SK-N-SH (cell line): ENCODE data around the gene DNAJB4. TPM values are rescaled to one million over a fixed set of nuclear protein-coding genes. Genes with fewer than 3 reads are reported as not detected.
"Not testable (repeated sequence)": the region's sequence is repeated elsewhere in the genome, so short reads cannot be mapped to it uniquely, and the experiment has no call there.

Experiments used
- CTCF ChIA-PET: fragments of 300-600, 350-600 bp; formaldehyde crosslinking; extraction: SDS; loops from one replicate; lab custom pipeline; 2021; lab: Yijun Ruan, JAX
- POLR2A ChIA-PET: fragments of 350-600 bp; sonication (Branson Sonifier 250); formaldehyde crosslinking; extraction: SDS; loops from one replicate; lab custom pipeline; 2020; ENCODE audit warnings: antibody characterized with exemption, inconsistent platforms; lab: Yijun Ruan, JAX
- DNase-seq: peaks from one replicate; pipeline ENCODE4 v3.0.0; 2012
- H2AFZ ChIP-seq: fragments of 200-600 bp; sonication (generic); 2 replicates; pipeline ENCODE4 v1.8.1; 2016; ENCODE audit warnings: antibody characterized with exemption, mild to moderate bottlenecking, low read depth
- H3F3A ChIP-seq: fragments of 200-600 bp; sonication (generic); replicated peaks from 2 replicates; pipeline ENCODE3; 2016; ENCODE audit warnings: antibody characterized with exemption, mild to moderate bottlenecking; ENCODE audit not compliant: insufficient read depth
- H3K27ac ChIP-seq, 2 experiments: fragments of 200-500 bp in 1 of 2; fragments of 200-600 bp in 1 of 2; sonication (Bioruptor generic) in 1 of 2; sonication (generic), shearing (Covaris generic) in 1 of 2; 2 replicates each; pipeline versions ENCODE4 v1.5.1 to v1.6.1; 2014 to 2016; ENCODE audit warnings: low read depth in 2 of 2, inconsistent platforms in 1 of 2, low read length in 1 of 2, mild to moderate bottlenecking in 1 of 2, mixed read lengths in 1 of 2
- H3K27me3 ChIP-seq: fragments of 200-600 bp; sonication (generic), shearing (Covaris generic); 2 replicates; pipeline ENCODE4 v1.6.1; 2016; ENCODE audit warnings: mixed run types; ENCODE audit not compliant: insufficient read depth
- H3K36me3 ChIP-seq, 2 experiments: fragments of 200-500 bp in 1 of 2; fragments of 200-600 bp in 1 of 2; sonication (Bioruptor generic) in 1 of 2; sonication (generic) in 1 of 2; replicated peaks in 1 of 2; 2 replicates each; pipeline versions ENCODE3 to v1.5.1; 2014 to 2016; ENCODE audit warnings: low read length in 1 of 2, mild to moderate bottlenecking in 1 of 2; ENCODE audit not compliant: insufficient read depth in 2 of 2, control insufficient read depth in 1 of 2
- H3K4me1 ChIP-seq, 2 experiments: fragments of 200-500 bp in 1 of 2; fragments of 200-600 bp in 1 of 2; sonication (Bioruptor generic) in 1 of 2; sonication (generic), shearing (Covaris generic) in 1 of 2; 2 replicates each; pipeline versions ENCODE4 v1.5.1 to v1.6.1; 2014 to 2016; ENCODE audit warnings: low read depth in 1 of 2, low read length in 1 of 2, mixed run types in 1 of 2; ENCODE audit not compliant: insufficient read depth in 2 of 2, control insufficient read depth in 1 of 2
- H3K4me2 ChIP-seq: fragments of 200-600 bp; sonication (generic), shearing (Covaris generic); 2 replicates; pipeline ENCODE4 v1.6.1; 2017; ENCODE audit warnings: mixed run types
- H3K4me3 ChIP-seq, 2 experiments: fragments of 200-500 bp in 1 of 2; fragments of 200-600 bp in 1 of 2; sonication (Bioruptor generic) in 1 of 2; sonication (generic), shearing (Covaris generic) in 1 of 2; 2 replicates each; pipeline versions ENCODE4 v1.5.1 to v1.8.1; 2014 to 2016; ENCODE audit warnings: low read depth in 2 of 2, inconsistent platforms in 1 of 2, low read length in 1 of 2, mild to moderate bottlenecking in 1 of 2, mixed read lengths in 1 of 2, moderate library complexity in 1 of 2
- H3K79me2 ChIP-seq: fragments of 200-600 bp; sonication (generic); 2 replicates; pipeline ENCODE4 v1.8.1; 2017; ENCODE audit warnings: mild to moderate bottlenecking; ENCODE audit not compliant: insufficient read depth
- H3K9ac ChIP-seq: fragments of 200-600 bp; sonication (generic); 2 replicates; pipeline ENCODE4 v1.6.1; 2017; ENCODE audit warnings: mixed run types
- H3K9me2 ChIP-seq: fragments of 200-600 bp; sonication (generic); 2 replicates; pipeline ENCODE4 v1.6.1; 2017; ENCODE audit warnings: mixed run types
- H3K9me3 ChIP-seq: fragments of 200-600 bp; sonication (generic); 2 replicates; pipeline ENCODE4 v1.6.1; 2017; ENCODE audit warnings: mixed run types, mild to moderate bottlenecking, moderate library complexity
- H4K20me1 ChIP-seq: fragments of 200-600 bp; sonication (generic); 2 replicates; pipeline ENCODE4 v1.6.1; 2017; ENCODE audit warnings: mild to moderate bottlenecking, mixed run types; ENCODE audit not compliant: insufficient read depth
- CHD2 ChIP-seq: fragments of 150-350 bp; IDR thresholded peaks from 2 replicates; pipeline ENCODE4 v1.6.1; 2018; ENCODE audit warnings: low read length; ENCODE audit not compliant: partially characterized antibody
- CTCF ChIP-seq: fragments of 200-600 bp; sonication (generic); IDR thresholded peaks from 2 replicates; pipeline ENCODE4 v1.6.1; 2017; ENCODE audit warnings: antibody characterized with exemption, mild to moderate bottlenecking, moderate library complexity
- ELF1 ChIP-seq: IDR thresholded peaks from 2 replicates; pipeline ENCODE4 v1.4.0; 2012
- FOXJ3 ChIP-seq: sonication (generic); formaldehyde crosslinking; IDR thresholded peaks from 2 replicates; pipeline ENCODE4 v1.5.1; 2020; ENCODE audit warnings: mild to moderate bottlenecking, missing genetic modification reagents
- FOXM1 ChIP-seq: IDR thresholded peaks from 2 replicates; pipeline ENCODE4 v1.4.0; 2012; ENCODE audit warnings: low read depth, mild to moderate bottlenecking
- IRF3 ChIP-seq: fragments of 150-350 bp; IDR thresholded peaks from 2 replicates; pipeline ENCODE4 v1.6.1; 2016; ENCODE audit warnings: mild to moderate bottlenecking, low read depth, low read length
- PBX3 ChIP-seq: IDR thresholded peaks from 2 replicates; pipeline ENCODE4; 2012
- REST ChIP-seq: IDR thresholded peaks from 2 replicates; pipeline ENCODE4 v1.6.1; 2012; ENCODE audit warnings: mild to moderate bottlenecking, low read depth, low read length, moderate library complexity
- RFX5 ChIP-seq: IDR thresholded peaks from 2 replicates; pipeline ENCODE4 v1.6.1; 2012; ENCODE audit warnings: mild to moderate bottlenecking, improper control_type of control experiment, low read length
- RXRA ChIP-seq: IDR thresholded peaks from 2 replicates; pipeline ENCODE4 v1.4.0; 2012; ENCODE audit warnings: low read depth, mild to moderate bottlenecking, borderline replicate concordance
- TAF1 ChIP-seq: IDR thresholded peaks from 2 replicates; pipeline ENCODE4 v1.6.1; 2012; ENCODE audit warnings: low read depth, mild to moderate bottlenecking, low read length, moderate library complexity, borderline replicate concordance
- USF1 ChIP-seq: IDR thresholded peaks from 2 replicates; pipeline ENCODE4 v1.4.0; 2012; ENCODE audit warnings: low read depth, borderline replicate concordance
- YY1 ChIP-seq: IDR thresholded peaks from 2 replicates; pipeline ENCODE4 v1.4.0; 2012; ENCODE audit warnings: low read depth, mild to moderate bottlenecking
- WGBS: methylation state at CpG from one replicate; pipeline ENCODE4 v1.1.6; 2017; ENCODE audit warnings: low lambda C conversion rate; 5-methylcytosine and 5-hydroxymethylcytosine counted together
- polyA plus RNA-seq, 3 experiments: library from polyadenylated mRNA; depleted of rRNA; stranded (reverse); fragments of >200 nt; gene quantifications; 2 replicates each; pipeline ENCODE4 v1.2.3, GENCODE V29; 2012
- TF ChIP-seq, protein P1 (sequence below): IDR thresholded peaks from 2 replicates; pipeline ENCODE4 v1.4.0; 2012; ENCODE audit warnings: low read depth

Gene DNAJB4
- polyA plus RNA-seq, 1 of the 3 experiments (the other 2 are of a cell fraction): 13.5 TPM

DNA sequence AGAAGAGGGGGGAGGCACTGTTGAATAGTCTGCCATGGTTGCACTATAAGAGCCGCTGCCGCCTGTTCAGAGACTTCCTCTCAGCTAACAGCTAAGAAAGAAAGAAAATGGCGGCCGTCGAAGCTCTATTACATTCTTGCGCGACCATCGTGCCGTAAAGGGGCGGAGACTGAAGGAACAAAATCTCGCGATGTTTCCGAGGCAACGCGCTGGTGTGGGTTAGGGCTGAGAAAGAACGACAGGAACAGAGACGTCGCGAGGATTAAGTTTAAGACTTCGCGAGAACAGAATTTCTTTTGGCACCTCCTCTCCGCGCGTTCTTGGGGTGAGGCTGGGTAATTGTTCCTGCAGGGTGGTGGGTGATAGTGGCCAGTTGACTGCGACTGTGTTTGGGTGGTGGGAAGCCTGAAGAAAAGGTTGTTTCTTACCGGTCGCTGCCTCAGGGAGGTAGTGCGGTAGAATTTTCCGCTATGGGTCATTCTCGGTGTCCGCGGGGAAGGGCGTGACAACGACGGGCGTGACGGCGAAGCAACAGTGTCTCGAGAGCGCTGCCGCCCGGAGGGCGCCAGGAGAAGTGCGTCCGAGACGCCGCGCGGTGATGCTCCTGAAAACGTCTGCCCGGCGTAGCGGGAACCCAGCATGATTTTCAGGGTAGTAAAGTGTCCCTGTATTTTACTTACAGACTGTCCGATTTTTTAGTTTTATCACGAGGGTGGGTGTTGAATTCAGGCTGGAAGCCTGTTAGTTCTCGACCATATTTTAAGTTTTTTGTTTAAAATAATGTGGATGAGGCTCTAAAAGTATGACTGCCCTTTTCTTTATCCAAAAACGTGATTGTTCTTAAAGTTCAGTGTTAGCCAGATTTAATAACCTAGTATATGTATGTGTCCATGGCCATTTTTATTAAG lies 25.5 kb upstream of the DNAJB4 start, which contains the start of gene FUBP1 (continued):
- 0 out of 2 replicates have a peak, but pooled peaks have one; percentile 12 for TF ChIP-seq PBX3
- TF ChIP-seq FOXJ3 (CRISPR knock-in tag): no peak; the same call in 1 of the 2 replicates
- 0 out of 2 replicates have a peak, but pooled peaks have one; percentile 6 for TF ChIP-seq ELF1
- TF ChIP-seq USF1: no peak
- TF ChIP-seq, protein P1, sequence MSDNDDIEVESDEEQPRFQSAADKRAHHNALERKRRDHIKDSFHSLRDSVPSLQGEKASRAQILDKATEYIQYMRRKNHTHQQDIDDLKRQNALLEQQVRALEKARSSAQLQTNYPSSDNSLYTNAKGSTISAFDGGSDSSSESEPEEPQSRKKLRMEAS: peak; percentile 61; the same call in 1 of the 2 replicates
- no peak for TF ChIP-seq RXRA
- peak; percentile 92 for TF ChIP-seq YY1
- TF ChIP-seq RFX5: no peak
- TF ChIP-seq IRF3: no peak

GRCh38 chr1:77983352-77983996 lies 21.3 kb upstream of the DNAJB4 start:
- H2AFZ ChIP-seq, H3F3A ChIP-seq, H3K9me2 ChIP-seq, H4K20me1 ChIP-seq, H3K4me2 ChIP-seq, H3K9me3 ChIP-seq, H3K27ac ChIP-seq, DNase-seq, H3K4me1 ChIP-seq, H3K4me3 ChIP-seq, H3K27me3 ChIP-seq, POLR2A ChIA-PET, H3K9ac ChIP-seq: not testable (repeated sequence)
- Histone ChIP-seq H3K79me2 (peaks cover 90% of the 10 kb centered on the region), H3K36me3 (peaks cover 10 to 18% of the 10 kb centered on the region in 2 experiments)
- 80% methylated on average over 7 of the region's 8 CpGs for WGBS
- CTCF ChIA-PET: interaction anchor here (1.5 kb wide), 1 partner anchor 131 kb away, joined by 4 read pairs; no protein-coding TSS in a partner anchor

GRCh38 chr1:77983997-77984355 lies 20.8 kb upstream of the DNAJB4 start:
- ChIA-PET CTCF (no interaction called here), POLR2A (no interaction called here)
- Histone ChIP-seq H3K4me3 (no peak overlapping the region), H3K4me2 (no peak overlapping the region), H3K27me3 (no peaks in the 10 kb centered on the region), H3K36me3 (peaks cover 10 to 18% of the 10 kb centered on the region in 2 experiments), H3F3A (no peaks in the 10 kb centered on the region), H3K9me3 (no peaks in the 10 kb centered on the region), H3K9me2 (no peaks in the 10 kb centered on the region), H3K27ac (no peak overlapping the region), H3K9ac (no peak overlapping the region), H4K20me1 (no peaks in the 10 kb centered on the region), H3K79me2 (peaks cover 90% of the 10 kb centered on the region), H3K4me1 (peaks cover 0 to 4% of the 10 kb centered on the region in 2 experiments; a peak in 3 of 4 replicates), H2AFZ (no peak overlapping the region)
- no peak for DNase-seq
- TF ChIP-seq RXRA: no peak
- TF ChIP-seq FOXM1: no peak
- no peak for TF ChIP-seq TAF1
- TF ChIP-seq REST: no peak
- no peak for TF ChIP-seq CTCF
- no peak for TF ChIP-seq CHD2
